HepG2 (cell line): ENCODE results near the gene ADH1C. TPM values are rescaled to one million over a fixed set of nuclear protein-coding genes. Genes with fewer than 3 reads are reported as not detected.

Source experiments
- CHD4 ChIP-seq: fragments of 200-600 bp; sonication (generic); IDR thresholded peaks from 2 replicates; pipeline ENCODE4 v1.7.0; 2017; ENCODE audit warnings: mild to moderate bottlenecking, low read length, borderline replicate concordance
- HNF4A ChIP-seq: sonication (generic); formaldehyde crosslinking; IDR thresholded peaks from 2 replicates; pipeline ENCODE4 v1.4.0; 2020; ENCODE audit warnings: missing genetic modification reagents
- POGZ ChIP-seq: sonication (generic); formaldehyde crosslinking; IDR thresholded peaks from 2 replicates; pipeline ENCODE4 v1.4.0; 2020; ENCODE audit warnings: mild to moderate bottlenecking, missing genetic modification reagents
- ZNF180 ChIP-seq: sonication (generic); formaldehyde crosslinking; IDR thresholded peaks from 2 replicates; pipeline ENCODE4 v1.4.0; 2020; ENCODE audit warnings: low read depth, missing genetic modification reagents, borderline replicate concordance
- ZNF3 ChIP-seq: IDR thresholded peaks from 2 replicates; pipeline ENCODE4 v1.7.0; 2017; ENCODE audit warnings: inconsistent platforms
- ZNF670 ChIP-seq: sonication (generic); formaldehyde crosslinking; IDR thresholded peaks from 2 replicates; pipeline ENCODE4 v1.8.0; 2022; ENCODE audit warnings: mild to moderate bottlenecking, missing genetic modification reagents, borderline replicate concordance
- ZNF878 ChIP-seq: sonication (generic); formaldehyde crosslinking; IDR thresholded peaks from 2 replicates; pipeline ENCODE4 v1.8.1; 2023; ENCODE audit warnings: mild to moderate bottlenecking, missing genetic modification reagents, moderate library complexity
- polyA plus RNA-seq, 8 experiments: library from polyadenylated mRNA; depleted of rRNA in 3 of 8; stranded (reverse) in 7 of 8; unstranded in 1 of 8; fragments of >200 nt; fragmentation: Illumina TruSeq in 4 of 8; extraction: Trizol in 4 of 8; gene quantifications; 2 replicates each; pipeline versions ENCODE4 v1.2.1 to v1.2.3, GENCODE V29; 2011 to 2016; ENCODE audit warnings: low read depth in 4 of 8, missing spikeins in 1 of 8, mixed read lengths in 1 of 8; ENCODE audit not compliant: insufficient read depth in 1 of 8
- total RNA-seq, 5 experiments: library from RNA; depleted of rRNA; stranded (reverse); fragments of >200 nt; fragmentation: Illumina TruSeq; extraction: Trizol; gene quantifications; 2 replicates each; pipeline ENCODE4 v1.2.3, GENCODE V29; 2016; ENCODE audit warnings: low read depth in 1 of 5
- TF ChIP-seq, protein P1 (sequence below): IDR thresholded peaks from 2 replicates; pipeline ENCODE4 v1.6.1; 2016; ENCODE audit warnings: low read depth
- TF ChIP-seq, protein P2 (sequence below): sonication (generic); formaldehyde crosslinking; IDR thresholded peaks from 2 replicates; pipeline ENCODE4 v1.5.0; 2020; ENCODE audit warnings: mild to moderate bottlenecking, missing genetic modification reagents
- TF ChIP-seq, protein P3 (sequence below): sonication (generic); formaldehyde crosslinking; IDR thresholded peaks from 2 replicates; pipeline ENCODE4 v1.5.1; 2020; ENCODE audit warnings: mild to moderate bottlenecking, missing genetic modification reagents, borderline replicate concordance
- TF ChIP-seq, protein P4 (sequence below): IDR thresholded peaks from 2 replicates; pipeline ENCODE4 v1.4.0; 2020; ENCODE audit warnings: mild to moderate bottlenecking, missing genetic modification reagents

The ADH1C gene
- total and polyA plus RNA-seq, 2 of the 13 experiments (the other 11 are each of a cell fraction or from before 2014, with no cell fraction given), result not detected

DNA sequence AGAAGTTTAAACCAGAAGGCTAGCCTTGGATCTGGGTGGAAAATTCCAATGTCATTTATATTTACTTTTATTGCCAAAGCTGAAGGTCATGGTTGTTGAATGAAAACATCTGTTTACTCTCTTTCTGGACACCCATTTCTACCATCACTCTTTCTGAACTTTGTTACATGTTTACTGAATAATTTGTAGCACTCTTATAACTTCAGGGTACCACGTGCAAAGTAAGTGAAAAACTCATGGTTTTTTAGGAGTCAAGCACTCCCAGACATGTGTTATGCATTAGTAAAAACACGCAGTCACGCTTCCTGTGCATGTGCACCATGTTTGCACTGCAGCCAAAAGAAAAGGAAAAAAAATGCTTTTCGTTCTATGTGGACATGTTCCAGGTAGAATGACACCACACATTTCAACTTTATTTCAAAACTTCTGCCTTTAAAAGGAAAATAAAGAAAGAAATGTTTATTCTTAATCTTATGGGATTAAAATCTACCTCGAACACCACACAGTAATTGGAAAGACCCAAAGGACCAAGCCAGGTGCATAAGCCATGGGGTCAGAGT lies 31.4 kb upstream of the ADH1C start (continued):
- TF ChIP-seq, protein P1, sequence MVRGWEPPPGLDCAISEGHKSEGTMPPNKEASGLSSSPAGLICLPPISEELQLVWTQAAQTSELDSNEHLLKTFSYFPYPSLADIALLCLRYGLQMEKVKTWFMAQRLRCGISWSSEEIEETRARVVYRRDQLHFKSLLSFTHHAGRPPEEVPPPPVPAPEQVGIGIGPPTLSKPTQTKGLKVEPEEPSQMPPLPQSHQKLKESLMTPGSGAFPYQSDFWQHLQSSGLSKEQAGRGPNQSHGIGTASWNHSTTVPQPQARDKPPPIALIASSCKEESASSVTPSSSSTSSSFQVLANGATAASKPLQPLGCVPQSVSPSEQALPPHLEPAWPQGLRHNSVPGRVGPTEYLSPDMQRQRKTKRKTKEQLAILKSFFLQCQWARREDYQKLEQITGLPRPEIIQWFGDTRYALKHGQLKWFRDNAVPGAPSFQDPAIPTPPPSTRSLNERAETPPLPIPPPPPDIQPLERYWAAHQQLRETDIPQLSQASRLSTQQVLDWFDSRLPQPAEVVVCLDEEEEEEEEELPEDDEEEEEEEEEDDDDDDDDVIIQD (CRISPR knock-in tag), result peak; percentile 30; the same call in 1 of the 2 replicates
- no peak for TF ChIP-seq ZNF180 (CRISPR knock-in tag)
- TF ChIP-seq, protein P2, sequence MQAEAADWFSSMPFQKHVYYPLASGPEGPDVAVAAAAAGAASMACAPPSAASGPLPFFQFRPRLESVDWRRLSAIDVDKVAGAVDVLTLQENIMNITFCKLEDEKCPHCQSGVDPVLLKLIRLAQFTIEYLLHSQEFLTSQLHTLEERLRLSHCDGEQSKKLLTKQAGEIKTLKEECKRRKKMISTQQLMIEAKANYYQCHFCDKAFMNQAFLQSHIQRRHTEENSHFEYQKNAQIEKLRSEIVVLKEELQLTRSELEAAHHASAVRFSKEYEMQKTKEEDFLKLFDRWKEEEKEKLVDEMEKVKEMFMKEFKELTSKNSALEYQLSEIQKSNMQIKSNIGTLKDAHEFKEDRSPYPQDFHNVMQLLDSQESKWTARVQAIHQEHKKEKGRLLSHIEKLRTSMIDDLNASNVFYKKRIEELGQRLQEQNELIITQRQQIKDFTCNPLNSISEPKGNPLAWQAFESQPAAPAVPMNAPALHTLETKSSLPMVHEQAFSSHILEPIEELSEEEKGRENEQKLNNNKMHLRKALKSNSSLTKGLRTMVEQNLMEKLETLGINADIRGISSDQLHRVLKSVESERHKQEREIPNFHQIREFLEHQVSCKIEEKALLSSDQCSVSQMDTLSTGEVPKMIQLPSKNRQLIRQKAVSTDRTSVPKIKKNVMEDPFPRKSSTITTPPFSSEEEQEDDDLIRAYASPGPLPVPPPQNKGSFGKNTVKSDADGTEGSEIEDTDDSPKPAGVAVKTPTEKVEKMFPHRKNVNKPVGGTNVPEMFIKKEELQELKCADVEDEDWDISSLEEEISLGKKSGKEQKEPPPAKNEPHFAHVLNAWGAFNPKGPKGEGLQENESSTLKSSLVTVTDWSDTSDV, result no peak
- TF ChIP-seq ZNF878, result peak; percentile 68; the same call in 1 of the 2 replicates
- peak; percentile 86 for TF ChIP-seq ZNF3 (CRISPR knock-in tag)
- TF ChIP-seq POGZ (CRISPR knock-in tag), result peak; percentile 18; the same call in 1 of the 2 replicates
- no peak for TF ChIP-seq CHD4
- TF ChIP-seq HNF4A (CRISPR knock-in tag), result 0 out of 2 replicates have a peak, but pooled peaks have one; percentile 5
- TF ChIP-seq, protein P3, sequence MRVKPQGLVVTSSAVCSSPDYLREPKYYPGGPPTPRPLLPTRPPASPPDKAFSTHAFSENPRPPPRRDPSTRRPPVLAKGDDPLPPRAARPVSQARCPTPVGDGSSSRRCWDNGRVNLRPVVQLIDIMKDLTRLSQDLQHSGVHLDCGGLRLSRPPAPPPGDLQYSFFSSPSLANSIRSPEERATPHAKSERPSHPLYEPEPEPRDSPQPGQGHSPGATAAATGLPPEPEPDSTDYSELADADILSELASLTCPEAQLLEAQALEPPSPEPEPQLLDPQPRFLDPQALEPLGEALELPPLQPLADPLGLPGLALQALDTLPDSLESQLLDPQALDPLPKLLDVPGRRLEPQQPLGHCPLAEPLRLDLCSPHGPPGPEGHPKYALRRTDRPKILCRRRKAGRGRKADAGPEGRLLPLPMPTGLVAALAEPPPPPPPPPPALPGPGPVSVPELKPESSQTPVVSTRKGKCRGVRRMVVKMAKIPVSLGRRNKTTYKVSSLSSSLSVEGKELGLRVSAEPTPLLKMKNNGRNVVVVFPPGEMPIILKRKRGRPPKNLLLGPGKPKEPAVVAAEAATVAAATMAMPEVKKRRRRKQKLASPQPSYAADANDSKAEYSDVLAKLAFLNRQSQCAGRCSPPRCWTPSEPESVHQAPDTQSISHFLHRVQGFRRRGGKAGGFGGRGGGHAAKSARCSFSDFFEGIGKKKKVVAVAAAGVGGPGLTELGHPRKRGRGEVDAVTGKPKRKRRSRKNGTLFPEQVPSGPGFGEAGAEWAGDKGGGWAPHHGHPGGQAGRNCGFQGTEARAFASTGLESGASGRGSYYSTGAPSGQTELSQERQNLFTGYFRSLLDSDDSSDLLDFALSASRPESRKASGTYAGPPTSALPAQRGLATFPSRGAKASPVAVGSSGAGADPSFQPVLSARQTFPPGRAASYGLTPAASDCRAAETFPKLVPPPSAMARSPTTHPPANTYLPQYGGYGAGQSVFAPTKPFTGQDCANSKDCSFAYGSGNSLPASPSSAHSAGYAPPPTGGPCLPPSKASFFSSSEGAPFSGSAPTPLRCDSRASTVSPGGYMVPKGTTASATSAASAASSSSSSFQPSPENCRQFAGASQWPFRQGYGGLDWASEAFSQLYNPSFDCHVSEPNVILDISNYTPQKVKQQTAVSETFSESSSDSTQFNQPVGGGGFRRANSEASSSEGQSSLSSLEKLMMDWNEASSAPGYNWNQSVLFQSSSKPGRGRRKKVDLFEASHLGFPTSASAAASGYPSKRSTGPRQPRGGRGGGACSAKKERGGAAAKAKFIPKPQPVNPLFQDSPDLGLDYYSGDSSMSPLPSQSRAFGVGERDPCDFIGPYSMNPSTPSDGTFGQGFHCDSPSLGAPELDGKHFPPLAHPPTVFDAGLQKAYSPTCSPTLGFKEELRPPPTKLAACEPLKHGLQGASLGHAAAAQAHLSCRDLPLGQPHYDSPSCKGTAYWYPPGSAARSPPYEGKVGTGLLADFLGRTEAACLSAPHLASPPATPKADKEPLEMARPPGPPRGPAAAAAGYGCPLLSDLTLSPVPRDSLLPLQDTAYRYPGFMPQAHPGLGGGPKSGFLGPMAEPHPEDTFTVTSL, result 0 out of 2 replicates have a peak, but pooled peaks have one; percentile 18
- 0 out of 2 replicates have a peak, but pooled peaks have one; percentile 33 for TF ChIP-seq ZNF670 (CRISPR knock-in tag)
- TF ChIP-seq, protein P4, sequence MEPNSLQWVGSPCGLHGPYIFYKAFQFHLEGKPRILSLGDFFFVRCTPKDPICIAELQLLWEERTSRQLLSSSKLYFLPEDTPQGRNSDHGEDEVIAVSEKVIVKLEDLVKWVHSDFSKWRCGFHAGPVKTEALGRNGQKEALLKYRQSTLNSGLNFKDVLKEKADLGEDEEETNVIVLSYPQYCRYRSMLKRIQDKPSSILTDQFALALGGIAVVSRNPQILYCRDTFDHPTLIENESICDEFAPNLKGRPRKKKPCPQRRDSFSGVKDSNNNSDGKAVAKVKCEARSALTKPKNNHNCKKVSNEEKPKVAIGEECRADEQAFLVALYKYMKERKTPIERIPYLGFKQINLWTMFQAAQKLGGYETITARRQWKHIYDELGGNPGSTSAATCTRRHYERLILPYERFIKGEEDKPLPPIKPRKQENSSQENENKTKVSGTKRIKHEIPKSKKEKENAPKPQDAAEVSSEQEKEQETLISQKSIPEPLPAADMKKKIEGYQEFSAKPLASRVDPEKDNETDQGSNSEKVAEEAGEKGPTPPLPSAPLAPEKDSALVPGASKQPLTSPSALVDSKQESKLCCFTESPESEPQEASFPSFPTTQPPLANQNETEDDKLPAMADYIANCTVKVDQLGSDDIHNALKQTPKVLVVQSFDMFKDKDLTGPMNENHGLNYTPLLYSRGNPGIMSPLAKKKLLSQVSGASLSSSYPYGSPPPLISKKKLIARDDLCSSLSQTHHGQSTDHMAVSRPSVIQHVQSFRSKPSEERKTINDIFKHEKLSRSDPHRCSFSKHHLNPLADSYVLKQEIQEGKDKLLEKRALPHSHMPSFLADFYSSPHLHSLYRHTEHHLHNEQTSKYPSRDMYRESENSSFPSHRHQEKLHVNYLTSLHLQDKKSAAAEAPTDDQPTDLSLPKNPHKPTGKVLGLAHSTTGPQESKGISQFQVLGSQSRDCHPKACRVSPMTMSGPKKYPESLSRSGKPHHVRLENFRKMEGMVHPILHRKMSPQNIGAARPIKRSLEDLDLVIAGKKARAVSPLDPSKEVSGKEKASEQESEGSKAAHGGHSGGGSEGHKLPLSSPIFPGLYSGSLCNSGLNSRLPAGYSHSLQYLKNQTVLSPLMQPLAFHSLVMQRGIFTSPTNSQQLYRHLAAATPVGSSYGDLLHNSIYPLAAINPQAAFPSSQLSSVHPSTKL (CRISPR knock-in tag), result peak; percentile 71
